NCI-H1436 (cell line): ENCODE measurements around the gene LPCAT3.

Source experiments
- DNase-seq: peaks from one replicate; lab custom pipeline; 2025; lab: John Stamatoyannopoulos, UW

The LPCAT3 gene

GRCh38 chr12:6963791-6964413 lies 54.4 kb downstream of the LPCAT3 start:
- peak; percentile 62 for DNase-seq

- peak; percentile 92 for DNase-seq
These were observed 55.1 kb downstream of the LPCAT3 start for GRCh38 chr12:6963016-6963731.

GRCh38 chr12:6962285-6963015 lies 55.8 kb downstream of the LPCAT3 start:
- peak; percentile 82 for DNase-seq

- peak; percentile 88 for DNase-seq
These were observed 56.5 kb downstream of the LPCAT3 start for GRCh38 chr12:6961695-6962284.

- DNase-seq: no peak
These were observed 57.0 kb downstream of the LPCAT3 start for GRCh38 chr12:6961278-6961694.

GRCh38 chr12:6960593-6961277 lies 57.5 kb downstream of the LPCAT3 start:
- no peak for DNase-seq

GRCh38 chr12:6959805-6960592 lies 58.3 kb downstream of the LPCAT3 start:
- no peak for DNase-seq

GRCh38 chr12:6959058-6959804 lies 59.0 kb downstream of the LPCAT3 start:
- no peak for DNase-seq

GRCh38 chr12:6958609-6959057 lies 59.6 kb downstream of the LPCAT3 start:
- DNase-seq: no peak

GRCh38 chr12:6957741-6958608 lies 60.3 kb downstream of the LPCAT3 start:
- no peak for DNase-seq

GRCh38 chr12:6957151-6957701 lies 61.0 kb downstream of the LPCAT3 start:
- no peak for DNase-seq

GRCh38 chr12:6956021-6956727 lies 62.1 kb downstream of the LPCAT3 start:
- no peak for DNase-seq

GRCh38 chr12:6955108-6956020 lies 62.9 kb downstream of the LPCAT3 start:
- no peak for DNase-seq

- DNase-seq: no peak
These were observed 63.8 kb downstream of the LPCAT3 start for GRCh38 chr12:6954316-6955107.

GRCh38 chr12:6953442-6954315 lies 64.6 kb downstream of the LPCAT3 start:
- DNase-seq: peak; percentile 33
